ENCODE results near the gene STAC3. TPM values are rescaled to one million over a fixed set of nuclear protein-coding genes. Genes with fewer than 3 reads are reported as not detected.
A peak's percentile ranks its signal among the peaks of the same experiment; 100 is the strongest.

The STAC3 gene
- total and polyA plus RNA-seq, 9 of the 15 experiments (the other 6 are each of a cell fraction or from before 2014, with no cell fraction given) = 0.45 to 6.4 (median 3.3) TPM

DNA sequence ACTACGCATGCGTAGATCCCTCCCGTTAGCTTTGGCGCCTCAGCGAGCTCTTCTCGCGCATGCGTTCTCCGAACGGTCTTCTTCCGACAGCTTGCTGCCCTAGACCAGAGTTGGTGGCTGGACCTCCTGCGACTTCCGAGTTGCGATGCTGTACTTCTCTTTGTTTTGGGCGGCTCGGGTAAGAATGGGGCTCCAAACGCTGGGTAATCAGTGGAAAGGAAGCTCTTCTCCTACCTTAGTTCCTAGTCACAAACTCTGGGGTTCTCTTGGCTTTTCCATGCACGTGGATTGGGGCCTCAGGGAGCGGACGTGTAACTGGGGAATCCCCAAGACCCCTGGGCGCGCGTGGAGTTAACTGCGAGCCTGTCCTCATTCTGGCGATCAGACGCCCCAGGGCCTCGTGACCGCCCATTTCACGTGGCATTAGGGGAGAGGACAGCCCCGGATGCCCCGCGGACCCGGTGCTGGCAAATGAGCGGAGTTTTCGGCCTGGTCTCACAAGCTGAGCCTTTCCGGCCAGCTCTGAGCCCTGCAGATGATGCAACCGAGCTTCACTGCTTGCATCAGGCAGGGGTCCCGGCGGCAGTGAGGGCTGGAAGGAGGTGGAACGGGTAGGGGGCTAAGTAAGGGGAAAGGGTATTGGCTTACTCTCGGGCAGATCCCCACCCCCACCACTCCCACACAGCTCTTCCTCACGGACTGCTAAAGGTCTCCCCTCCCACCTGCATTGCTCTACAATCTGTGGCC lies 21.2 kb downstream of the STAC3 start, which contains the start of gene SHMT2 (continued):
- TF ChIP-seq HNRNPLL (IDR thresholded peaks at IDR 0.05; ENCODE audit: low read depth, low read length, poor library complexity, severe bottlenecking) = no peak
- TF ChIP-seq SREBF1 (IDR thresholded peaks at IDR 0.05; ENCODE audit: borderline replicate concordance, low read depth, low read length) = no peak
- TF ChIP-seq ZNF23 (CRISPR knock-in tag; IDR thresholded peaks at IDR 0.05) = no peak
- TF ChIP-seq, protein P1, sequence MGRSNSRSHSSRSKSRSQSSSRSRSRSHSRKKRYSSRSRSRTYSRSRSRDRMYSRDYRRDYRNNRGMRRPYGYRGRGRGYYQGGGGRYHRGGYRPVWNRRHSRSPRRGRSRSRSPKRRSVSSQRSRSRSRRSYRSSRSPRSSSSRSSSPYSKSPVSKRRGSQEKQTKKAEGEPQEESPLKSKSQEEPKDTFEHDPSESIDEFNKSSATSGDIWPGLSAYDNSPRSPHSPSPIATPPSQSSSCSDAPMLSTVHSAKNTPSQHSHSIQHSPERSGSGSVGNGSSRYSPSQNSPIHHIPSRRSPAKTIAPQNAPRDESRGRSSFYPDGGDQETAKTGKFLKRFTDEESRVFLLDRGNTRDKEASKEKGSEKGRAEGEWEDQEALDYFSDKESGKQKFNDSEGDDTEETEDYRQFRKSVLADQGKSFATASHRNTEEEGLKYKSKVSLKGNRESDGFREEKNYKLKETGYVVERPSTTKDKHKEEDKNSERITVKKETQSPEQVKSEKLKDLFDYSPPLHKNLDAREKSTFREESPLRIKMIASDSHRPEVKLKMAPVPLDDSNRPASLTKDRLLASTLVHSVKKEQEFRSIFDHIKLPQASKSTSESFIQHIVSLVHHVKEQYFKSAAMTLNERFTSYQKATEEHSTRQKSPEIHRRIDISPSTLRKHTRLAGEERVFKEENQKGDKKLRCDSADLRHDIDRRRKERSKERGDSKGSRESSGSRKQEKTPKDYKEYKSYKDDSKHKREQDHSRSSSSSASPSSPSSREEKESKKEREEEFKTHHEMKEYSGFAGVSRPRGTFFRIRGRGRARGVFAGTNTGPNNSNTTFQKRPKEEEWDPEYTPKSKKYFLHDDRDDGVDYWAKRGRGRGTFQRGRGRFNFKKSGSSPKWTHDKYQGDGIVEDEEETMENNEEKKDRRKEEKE (IDR thresholded peaks at IDR 0.05; ENCODE audit: borderline replicate concordance in 1 of 2, control insufficient read depth in 1 of 2, low read depth in 2 of 2, low read length in 1 of 2) = no peak
- no peak for TF ChIP-seq HMG20A (CRISPR knock-in tag; conservative IDR thresholded peaks at IDR 0.05)
- TF ChIP-seq, protein P2, sequence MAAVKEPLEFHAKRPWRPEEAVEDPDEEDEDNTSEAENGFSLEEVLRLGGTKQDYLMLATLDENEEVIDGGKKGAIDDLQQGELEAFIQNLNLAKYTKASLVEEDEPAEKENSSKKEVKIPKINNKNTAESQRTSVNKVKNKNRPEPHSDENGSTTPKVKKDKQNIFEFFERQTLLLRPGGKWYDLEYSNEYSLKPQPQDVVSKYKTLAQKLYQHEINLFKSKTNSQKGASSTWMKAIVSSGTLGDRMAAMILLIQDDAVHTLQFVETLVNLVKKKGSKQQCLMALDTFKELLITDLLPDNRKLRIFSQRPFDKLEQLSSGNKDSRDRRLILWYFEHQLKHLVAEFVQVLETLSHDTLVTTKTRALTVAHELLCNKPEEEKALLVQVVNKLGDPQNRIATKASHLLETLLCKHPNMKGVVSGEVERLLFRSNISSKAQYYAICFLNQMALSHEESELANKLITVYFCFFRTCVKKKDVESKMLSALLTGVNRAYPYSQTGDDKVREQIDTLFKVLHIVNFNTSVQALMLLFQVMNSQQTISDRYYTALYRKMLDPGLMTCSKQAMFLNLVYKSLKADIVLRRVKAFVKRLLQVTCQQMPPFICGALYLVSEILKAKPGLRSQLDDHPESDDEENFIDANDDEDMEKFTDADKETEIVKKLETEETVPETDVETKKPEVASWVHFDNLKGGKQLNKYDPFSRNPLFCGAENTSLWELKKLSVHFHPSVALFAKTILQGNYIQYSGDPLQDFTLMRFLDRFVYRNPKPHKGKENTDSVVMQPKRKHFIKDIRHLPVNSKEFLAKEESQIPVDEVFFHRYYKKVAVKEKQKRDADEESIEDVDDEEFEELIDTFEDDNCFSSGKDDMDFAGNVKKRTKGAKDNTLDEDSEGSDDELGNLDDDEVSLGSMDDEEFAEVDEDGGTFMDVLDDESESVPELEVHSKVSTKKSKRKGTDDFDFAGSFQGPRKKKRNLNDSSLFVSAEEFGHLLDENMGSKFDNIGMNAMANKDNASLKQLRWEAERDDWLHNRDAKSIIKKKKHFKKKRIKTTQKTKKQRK (IDR thresholded peaks at IDR 0.05; ENCODE audit: borderline replicate concordance, low read depth, low read length) = no peak
- no peak for TF ChIP-seq CAMTA2 (CRISPR knock-in tag; conservative IDR thresholded peaks at IDR 0.05)
- no peak for TF ChIP-seq SP1 (CRISPR knock-in tag; IDR thresholded peaks at IDR 0.05)
- peak; percentile 36 for TF ChIP-seq POU5F1 (IDR thresholded peaks at IDR 0.05; ENCODE audit: borderline replicate concordance, low read depth, low read length, partially characterized antibody)
- TF ChIP-seq ZNF41 (CRISPR knock-in tag; conservative IDR thresholded peaks at IDR 0.05) = no peak
- peak; percentile 81 for TF ChIP-seq L3MBTL2 (IDR thresholded peaks at IDR 0.05)
- TF ChIP-seq ZNF311 (CRISPR knock-in tag; IDR thresholded peaks at IDR 0.05) = no peak
- no peak for TF ChIP-seq KAT2B (IDR thresholded peaks at IDR 0.05; ENCODE audit: low read depth, low read length)
- TF ChIP-seq, protein P3, sequence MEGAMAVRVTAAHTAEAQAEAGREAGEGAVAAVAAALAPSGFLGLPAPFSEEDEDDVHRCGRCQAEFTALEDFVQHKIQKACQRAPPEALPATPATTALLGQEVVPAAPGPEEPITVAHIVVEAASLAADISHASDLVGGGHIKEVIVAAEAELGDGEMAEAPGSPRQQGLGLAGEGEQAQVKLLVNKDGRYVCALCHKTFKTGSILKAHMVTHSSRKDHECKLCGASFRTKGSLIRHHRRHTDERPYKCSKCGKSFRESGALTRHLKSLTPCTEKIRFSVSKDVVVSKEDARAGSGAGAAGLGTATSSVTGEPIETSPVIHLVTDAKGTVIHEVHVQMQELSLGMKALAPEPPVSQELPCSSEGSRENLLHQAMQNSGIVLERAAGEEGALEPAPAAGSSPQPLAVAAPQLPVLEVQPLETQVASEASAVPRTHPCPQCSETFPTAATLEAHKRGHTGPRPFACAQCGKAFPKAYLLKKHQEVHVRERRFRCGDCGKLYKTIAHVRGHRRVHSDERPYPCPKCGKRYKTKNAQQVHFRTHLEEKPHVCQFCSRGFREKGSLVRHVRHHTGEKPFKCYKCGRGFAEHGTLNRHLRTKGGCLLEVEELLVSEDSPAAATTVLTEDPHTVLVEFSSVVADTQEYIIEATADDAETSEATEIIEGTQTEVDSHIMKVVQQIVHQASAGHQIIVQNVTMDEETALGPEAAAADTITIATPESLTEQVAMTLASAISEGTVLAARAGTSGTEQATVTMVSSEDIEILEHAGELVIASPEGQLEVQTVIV (CRISPR knock-in tag; IDR thresholded peaks at IDR 0.05; ENCODE audit: borderline replicate concordance) = no peak
- no peak for TF ChIP-seq ZNF75A (CRISPR knock-in tag; IDR thresholded peaks at IDR 0.05)
- TF ChIP-seq KLF6 (CRISPR knock-in tag; IDR thresholded peaks at IDR 0.05; ENCODE audit: borderline replicate concordance) = no peak
- TF ChIP-seq, protein P4, sequence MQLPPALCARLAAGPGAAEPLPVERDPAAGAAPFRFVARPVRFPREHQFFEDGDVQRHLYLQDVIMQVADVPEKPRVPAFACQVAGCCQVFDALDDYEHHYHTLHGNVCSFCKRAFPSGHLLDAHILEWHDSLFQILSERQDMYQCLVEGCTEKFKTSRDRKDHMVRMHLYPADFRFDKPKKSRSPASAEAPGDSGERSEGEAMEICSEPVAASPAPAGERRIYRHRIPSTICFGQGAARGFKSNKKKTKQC (CRISPR knock-in tag; IDR thresholded peaks at IDR 0.05) = peak; percentile 72; the same call in 1 of the 2 replicates
- no peak for TF ChIP-seq ZNF77 (CRISPR knock-in tag; IDR thresholded peaks at IDR 0.05)
